MV-4-11 (cell line): ENCODE data around the gene IVD.

Source experiments
- DNase-seq: peaks from one replicate; lab custom pipeline; 2025; lab: John Stamatoyannopoulos, UW

The IVD gene

DNA sequence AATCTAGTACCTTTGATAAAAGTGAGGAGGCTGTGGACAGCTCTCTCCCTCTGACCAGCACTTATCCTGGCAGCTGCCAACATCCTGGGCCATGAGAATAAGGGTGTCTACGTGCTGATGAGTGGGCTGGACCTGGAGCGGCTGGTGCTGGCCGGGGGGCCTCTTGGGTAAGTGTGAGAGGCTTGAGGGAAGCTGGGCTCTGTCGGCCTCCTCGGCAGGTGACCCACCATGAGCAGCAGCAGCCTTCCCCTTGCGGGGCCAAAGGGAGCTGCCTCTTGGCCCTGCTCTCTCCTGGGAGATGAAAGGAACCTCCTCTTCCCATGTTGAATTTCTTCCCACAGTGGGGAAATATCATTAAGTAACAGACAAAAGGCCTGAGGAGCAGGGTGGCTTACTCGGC, 9.2 kb downstream of the IVD start:
- no peak for DNase-seq

DNA sequence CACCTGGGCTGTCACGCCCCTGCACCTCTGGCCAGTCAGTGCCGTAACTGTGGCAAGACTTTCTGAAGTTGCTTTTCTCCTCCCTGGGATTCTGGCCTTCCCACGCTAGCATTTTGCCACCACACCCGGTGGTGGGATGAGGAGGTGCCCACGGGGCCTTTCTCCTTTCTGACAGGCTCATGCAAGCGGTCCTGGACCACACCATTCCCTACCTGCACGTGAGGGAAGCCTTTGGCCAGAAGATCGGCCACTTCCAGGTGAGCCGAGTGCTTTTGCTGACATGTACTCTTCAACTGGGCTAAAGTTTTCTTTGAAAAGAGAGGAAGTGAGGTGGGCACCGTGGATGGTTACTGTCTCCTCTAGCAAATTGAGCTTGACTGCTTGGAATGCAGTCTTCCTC, 9.6 kb downstream of the IVD start:
- DNase-seq, result no peak

DNA sequence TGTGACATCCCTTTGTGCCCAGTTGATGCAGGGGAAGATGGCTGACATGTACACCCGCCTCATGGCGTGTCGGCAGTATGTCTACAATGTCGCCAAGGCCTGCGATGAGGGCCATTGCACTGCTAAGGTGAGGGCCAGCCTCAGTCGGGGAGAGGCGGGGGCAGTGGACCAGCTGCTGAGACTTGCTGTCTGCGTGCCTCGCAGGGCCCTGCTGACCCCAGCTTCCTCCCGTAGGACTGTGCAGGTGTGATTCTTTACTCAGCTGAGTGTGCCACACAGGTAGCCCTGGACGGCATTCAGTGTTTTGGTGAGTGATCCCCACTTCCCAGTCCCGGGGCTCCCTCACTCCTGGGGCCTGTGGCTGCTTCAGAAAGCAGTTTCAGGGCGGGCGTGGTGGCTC, 10.5 kb downstream of the IVD start:
- no peak for DNase-seq

DNA sequence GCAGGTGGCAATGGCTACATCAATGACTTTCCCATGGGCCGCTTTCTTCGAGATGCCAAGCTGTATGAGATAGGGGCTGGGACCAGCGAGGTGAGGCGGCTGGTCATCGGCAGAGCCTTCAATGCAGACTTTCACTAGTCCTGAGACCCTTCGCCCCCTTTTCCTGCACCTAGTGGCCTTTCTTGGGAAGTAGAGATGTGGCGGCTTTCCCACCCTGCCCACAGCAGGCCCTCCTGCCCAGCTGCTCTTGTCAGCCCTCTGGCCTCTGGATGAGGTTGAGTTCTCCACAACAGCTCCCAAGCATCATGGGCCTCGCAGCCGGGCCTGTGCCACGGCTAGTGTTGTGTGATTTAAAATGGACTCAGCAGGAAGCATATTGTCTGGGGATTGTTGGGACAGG, 12.5 kb downstream of the IVD start:
- DNase-seq, result no peak

DNA sequence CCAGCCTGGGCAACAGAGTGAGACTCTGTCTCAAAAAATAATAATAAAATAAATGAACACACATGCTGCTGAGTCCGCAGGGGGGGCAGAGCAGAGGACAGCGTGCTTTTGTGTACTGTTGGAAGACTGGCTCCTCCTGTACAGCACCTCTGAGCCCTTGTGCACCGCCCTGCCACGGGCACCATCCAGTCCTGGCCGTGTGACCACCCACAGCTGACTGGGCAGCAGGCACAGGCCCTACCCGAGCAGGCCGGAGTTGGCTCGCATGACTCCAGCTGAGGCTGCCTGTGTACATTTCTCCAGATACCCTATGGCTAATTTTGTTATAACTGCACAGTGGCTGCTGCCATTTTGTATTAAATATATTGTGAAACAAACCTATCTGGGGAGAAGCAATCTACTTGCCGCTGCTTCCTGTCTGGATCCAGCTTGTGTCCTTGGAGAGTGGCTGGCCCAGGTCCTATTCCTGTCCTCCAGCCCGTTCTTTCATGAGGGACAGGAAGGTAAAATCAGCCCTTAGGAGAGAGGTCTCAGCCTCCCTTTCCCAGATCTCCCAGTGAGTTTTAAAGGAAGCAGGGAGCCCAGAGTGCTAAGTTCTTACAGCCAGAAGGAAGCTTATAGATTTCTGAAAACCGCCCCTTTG, 14.6 kb downstream of the IVD start:
- DNase-seq, result no peak

DNA sequence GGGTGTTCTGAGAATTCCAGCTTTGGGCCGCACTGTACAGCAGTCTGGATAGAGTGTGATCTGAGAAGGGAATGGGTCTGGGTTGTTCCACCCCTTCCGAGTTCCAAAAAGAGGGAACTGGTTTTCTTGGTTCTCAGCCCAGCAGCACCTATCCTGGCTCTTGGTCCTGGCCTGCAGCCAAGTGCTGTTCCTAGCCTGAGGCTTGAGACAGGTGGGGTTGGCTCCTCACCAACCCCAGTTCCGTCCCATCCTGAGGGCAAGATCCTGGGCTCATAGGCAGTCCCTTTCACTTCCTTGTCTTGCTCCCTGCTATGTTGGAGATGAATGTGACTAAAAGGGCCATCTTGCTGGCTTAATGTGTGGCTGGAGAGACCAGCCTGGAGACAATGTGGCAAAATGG, 15.2 kb downstream of the IVD start:
- DNase-seq, result peak; percentile 54

DNA sequence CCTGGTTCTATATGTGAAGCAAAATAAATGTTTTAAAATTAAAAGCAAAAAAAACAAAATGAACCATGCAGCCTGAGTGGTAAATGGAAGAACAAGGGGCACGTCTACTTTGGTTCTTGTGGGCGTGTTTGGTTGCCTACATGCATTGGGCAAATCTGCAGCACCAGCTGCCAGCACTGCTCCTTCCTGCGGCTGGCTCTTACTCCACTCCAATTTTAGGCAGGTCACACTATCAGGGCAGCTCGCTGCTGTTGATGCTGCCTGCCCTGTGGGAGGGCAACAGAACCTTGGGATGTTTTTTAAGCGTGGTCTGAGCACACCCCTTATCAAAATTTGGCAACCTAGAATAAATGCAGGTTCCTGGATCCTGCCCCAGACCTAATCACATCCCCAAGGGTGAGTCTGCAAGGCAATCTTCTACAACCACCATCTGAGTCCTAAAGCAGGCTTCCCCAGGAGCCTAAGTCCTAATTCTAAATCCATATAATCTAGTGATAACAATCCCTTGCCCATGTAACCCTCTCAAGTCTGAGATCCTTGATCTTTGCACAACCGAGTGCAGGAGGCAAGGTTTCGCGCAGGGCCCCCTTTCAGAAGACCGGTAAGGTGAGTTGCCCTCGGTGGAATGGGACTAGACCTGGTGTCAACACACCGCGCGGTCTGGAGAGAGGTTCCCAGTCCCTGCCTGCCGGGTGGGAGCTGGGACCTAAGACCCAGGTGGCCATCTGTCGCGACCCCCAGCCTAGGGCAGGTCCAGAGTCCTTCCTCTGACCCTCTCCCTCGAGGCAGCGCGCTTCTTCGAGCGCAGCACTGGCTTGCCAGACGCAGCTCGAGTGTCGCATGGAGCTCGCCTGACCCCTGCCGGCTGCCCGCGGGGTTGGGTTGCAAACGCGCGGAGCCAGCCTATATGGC, 15.9 kb downstream of the IVD start:
- peak; percentile 39 for DNase-seq

DNA sequence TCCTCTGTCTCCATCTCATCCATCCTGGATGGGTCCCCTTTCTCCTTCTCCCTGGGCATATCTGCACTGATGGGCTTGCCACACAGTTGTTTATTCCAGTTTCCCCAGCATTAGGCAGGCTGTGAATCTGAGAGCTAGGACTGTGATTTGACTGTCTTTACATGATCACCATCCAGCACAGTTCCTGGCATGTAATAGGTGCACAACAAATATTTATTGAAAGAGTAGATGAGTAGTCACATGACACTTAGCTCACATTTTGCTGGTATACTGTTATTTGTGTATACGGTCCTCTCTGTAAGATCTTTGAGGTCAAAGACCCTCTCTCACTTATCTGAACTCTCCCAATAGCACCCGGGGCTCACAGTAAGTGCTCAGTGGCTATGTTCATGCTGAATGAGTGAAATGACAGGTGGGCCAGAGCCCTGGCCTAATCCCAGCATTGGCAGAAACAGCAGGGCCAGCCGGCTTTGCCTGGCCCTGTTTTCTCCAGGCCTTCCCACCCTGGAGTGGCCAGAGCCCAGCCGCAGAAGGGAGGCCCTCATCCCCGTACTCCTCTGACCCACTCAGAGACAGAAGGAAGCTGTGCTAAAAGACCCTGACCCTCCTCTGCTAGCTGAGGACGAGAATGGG, 19.0 kb downstream of the IVD start:
- no peak for DNase-seq

DNA sequence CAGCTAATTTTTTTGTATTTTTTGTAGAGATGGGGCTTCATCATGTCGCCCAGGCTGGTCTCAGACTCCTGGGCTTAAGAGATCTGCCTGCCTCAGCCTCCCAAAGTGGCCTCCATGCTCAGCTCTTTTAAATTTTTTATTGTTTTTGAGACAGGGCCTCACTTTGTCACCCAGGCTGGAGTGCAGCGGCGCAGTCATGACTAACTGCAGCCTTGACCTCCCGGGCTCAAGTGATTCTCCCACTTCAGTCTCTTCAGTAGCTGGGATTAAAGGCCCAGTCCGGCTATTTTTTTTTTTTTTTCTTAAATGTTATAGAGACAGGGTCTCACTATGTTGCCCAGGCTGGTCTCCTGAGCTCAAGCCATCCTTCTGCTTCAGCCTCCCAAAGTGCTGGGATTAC, 20.1 kb downstream of the IVD start:
- no peak for DNase-seq

DNA sequence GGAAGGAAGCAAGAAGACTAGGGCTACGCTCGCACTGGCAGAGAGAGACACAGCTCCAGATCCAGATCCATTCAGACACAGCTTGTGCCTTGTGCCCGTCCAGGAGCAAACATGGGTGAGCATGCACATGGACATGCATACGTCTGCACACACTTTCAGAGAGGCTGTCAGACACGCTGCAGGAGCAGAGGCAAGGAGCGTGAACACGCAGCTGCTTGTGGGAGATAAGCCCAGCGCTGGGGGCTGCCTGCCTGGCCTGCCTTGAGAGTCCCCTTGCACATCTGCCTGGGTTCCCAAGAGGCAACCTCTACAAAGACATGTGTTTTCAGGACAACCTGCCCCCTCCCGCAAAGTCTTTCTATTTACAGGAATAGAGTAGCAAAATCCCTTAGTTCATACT, 21.6 kb downstream of the IVD start:
- DNase-seq, result no peak

DNA sequence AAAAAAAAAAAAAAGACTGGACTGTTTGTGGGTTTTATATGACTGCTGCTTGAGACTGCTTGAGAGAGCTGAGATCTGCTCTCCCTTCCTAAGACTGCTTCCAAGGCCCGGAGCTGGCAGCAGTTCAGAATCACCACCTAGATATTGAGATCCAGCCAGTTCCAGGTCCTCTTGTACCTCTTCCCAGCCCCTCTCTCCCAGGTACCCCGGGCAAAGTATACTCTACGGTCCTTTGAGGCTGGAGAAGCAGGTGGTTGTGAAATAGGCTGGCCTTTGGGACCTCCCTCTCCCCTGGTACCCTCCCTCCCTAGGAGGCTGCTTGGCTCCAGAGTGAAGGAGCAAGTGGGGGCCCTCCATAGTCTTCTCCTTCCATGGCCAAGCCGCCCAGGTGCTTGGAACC, 22.6 kb downstream of the IVD start:
- DNase-seq, result no peak

DNA sequence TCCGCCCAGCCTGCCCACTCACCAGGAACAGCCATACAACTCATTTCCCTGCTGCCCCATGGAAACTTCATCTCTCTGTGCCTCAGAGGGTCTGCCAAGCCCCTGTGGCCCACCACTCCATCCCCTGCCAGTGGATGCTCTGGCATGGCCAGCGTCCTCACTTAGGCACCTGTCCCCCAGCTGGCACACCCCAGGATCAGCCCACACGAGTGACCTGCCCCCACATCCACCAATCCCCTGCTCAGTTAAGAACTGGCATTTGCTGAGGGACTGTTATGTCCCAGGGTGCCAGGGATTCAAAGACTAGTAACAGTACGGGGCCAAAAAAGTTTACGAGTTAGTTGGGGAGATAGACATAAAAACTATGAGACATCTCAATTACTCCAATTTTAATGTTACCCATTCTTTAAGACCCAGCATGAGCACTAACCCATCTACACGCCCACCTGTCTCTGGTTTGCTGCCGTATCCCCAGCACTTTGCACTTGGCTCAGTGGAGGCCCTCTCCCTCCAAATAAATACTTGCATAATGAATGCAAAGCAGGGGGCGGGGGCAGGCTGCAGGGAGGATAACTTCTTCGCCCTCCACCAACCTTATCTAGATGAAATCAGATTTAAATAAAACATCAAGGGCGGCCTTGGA, 23.6 kb downstream of the IVD start:
- no peak for DNase-seq

DNA sequence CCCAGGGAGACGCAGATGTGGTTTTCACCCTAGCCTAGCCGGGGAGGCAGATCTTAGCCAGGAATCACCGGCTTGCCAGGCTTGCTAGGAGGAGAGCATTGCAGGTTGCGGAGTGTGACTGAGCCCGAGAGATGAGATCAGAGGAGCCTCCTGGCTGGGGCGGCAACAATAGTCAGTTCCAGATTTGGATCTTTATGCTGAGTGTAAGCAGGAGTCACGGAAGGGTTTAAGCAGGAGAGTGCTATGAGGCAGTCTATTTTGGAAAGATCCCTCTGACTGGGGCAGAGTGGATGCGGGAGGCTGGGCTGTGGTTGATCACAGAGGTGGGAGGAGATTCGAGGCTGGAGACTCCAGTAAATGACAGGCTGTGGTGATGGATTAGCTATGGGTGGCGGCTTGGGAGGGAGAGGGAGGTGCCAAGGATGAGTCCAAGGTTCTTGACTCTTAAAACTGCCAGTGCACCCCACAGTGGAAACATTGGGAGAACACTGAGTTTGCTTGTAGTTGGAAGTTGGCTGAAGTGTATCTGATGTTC, 24.7 kb downstream of the IVD start:
- DNase-seq, result peak; percentile 61

DNA sequence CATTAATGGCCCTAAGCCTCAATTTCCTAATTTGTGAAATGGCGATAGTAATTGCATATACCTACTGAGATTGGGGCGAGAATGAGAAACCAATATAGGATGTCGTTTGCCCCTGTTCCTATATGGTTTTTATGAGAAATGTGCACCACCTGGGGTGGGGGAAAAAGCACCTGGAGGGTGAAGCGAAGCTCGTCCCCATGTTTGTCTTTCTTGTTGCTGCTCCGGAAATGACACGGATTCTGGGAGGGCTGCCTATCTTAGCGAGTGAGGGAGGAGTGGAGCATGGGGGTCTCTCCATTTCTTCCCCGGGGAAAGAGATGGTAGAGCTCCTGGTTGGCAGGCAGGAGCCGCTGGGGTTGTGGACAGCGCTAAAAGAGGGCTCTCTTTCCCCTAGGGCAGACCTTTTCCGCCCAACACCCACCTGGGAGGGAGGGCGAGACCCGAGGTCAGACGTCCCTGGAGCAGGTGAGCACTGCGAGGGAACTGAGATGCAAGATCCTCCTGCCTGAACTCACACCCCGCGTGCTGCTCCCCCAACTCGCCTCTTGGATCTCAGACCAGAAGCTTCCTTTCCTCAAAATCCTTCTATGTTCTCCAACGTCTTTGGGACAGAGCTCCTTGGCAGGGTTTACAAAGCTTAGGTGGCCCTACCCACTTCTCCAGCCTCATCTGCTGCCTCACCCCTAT, 29.6 kb downstream of the IVD start:
- DNase-seq, result no peak

DNA sequence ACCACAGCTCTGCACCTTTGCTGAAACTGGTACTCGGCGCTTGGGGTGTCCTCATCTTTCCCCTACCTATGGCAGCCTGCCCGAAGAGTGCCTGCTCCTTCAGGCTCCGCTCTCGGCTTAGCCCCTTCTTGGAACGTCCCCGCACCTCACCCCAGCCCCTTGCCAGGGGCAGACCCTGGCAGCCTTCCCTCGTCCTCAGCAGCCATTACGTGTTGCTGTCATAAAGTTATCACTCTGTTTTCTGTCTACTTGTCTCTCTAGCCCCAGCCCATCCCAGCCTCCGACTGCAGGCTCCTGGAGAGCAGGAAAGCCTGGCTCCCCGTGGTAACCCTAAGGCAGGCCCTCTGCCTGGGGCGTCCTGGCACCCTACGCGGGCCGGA, 30.1 kb downstream of the IVD start:
- DNase-seq, result no peak

DNA sequence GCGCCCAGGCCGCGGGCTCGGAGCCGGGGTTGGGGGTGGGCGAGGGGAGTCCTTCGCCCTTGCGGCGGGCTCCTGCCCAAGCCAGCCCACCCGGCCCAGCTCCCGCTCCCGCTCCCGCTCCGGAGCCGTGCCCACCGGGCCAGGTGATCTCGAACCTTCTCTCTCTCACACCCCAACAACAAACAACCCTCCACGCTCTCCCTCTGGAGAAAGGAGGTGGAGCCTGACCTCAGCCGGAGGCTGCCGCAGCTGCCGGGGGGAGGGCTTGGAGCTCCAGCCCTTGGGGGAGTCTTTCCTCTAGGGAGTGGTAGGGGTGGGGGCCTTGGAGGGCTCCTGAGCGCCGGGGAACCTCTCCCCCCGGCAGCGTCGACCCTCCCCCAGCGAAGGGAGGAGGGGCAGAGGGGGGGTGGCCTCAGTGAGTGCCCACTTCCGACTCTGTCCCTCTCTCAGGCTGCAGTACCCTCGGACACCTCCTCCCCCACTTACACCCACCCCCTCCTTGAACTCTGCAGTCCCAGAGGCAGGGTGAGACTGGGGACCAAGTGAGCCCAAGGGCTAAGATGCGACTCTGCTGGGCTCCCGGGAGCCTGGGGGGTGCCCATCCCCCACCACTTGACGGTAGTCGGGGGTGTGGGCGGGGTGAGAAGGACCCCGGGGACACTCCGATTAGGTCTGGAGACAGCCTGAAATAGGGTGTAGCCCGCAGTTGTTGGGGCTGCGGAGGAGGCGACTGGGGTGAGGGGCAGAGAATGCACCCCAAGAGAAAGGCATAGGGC, 30.7 kb downstream of the IVD start:
- no peak for DNase-seq

DNA sequence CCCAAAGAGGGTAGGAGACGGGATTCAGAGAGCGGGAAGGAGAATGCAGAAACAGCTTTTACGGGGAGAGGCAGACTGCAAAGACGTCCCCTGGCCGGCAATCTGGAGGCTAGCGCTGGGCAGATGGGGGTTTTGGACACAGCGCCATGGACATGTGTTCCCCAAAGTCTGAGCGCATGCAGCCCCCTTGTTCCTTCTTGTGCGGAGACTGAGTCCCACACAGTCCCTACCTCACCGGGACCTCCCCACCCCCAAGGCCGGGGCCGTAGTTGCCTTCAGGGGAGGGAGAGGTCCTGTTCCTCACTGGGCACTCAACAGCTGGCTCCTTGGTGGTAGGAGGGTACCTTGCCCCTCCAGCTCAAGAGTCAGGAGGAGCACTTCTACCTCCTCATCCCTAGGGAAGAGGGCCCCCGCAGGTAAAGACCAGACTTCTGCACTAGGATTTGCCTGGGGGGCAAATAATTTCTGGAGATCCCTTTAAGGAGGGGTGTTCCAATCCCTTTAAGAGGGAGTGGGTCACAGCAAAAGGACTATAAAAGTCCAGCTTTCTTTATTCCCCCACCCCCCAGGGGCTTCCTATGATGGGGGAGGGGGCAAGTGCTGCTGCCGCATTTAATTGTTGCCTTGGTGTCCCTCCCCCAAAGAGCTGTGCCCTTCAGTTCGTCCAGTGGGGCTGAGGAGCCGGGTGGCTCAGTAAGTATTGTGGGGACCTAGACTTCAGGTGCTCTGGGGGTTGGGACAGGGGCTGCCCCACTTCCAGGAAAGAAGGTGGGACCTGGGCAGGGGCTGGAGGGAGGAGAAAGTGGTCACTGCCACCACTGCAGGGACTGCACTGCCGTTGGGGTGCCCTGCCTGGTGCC, 31.5 kb downstream of the IVD start:
- DNase-seq, result no peak

DNA sequence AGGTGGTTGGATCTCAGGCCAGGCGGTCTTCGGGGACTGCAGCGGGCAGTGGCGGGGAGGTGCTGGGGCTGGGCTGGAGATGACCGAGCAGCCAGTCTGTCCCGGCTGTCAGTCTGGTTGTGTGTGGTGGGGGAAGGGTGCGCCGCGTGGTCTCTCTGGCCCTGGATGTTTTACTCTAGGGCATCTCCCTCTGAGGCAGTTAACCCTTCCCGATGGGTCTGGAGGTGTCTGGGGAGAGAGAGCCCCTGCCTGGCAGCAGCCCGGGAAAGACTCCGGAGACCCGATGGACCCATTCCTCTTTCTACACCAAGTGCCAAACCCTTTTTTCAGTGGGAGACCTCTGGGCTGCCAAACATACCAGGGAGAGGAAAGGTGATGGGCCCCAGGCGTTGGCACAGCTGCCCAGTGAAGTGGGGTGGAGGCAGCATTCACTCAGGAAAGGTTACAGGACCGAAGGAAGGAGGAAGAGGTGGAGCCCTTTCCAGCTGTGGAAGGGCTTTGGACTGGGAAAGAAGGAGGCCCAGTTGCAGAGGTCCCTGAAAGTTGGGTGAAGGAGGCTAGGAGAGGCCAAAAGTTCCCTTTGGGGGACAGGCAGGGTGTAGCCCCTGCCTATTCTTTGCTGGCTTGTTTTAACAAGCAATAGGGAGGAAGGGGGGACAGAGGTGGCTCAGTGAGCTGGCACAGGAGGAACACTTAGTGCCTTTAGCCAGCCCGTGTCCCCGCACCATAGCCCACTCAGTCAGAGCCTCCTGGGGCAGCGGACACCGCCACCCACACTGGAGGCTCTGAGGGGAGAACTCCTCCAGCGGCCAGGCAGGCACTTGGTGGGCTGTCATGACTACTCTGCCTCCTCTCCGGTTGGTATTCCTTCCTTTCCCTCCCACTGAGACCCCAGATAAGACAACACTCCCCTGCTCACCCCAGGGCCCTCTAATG, 32.4 kb downstream of the IVD start:
- no peak for DNase-seq

DNA sequence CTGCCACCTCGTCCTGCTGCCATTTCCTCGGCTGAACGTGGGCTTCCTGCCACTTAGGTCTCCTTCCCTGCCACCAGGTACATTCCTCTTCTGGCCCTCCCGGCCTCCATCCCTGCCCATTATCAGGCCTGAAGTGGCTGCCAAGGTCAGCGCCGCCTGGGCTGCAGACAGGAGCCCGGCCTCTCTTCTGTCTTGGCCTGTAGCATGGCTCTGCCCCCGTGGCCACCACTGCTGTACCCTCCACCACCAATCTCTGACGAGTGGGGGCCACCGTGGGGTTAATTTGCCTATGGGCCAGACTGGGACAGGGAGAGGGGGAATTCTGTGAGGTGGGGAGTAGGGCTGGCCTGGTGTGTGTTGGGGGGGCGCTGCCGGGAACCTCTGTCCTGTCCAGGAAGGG, 33.1 kb downstream of the IVD start:
- DNase-seq, result no peak
